ENCODE results near the gene PPP1R3E. TPM values are rescaled to one million over a fixed set of nuclear protein-coding genes. Genes with fewer than 3 reads are reported as not detected.

Gene PPP1R3E
- total and polyA plus RNA-seq, 2 of the 13 experiments (the other 11 are each of a cell fraction or from before 2014, with no cell fraction given): 16.5 to 26.5 TPM

DNA sequence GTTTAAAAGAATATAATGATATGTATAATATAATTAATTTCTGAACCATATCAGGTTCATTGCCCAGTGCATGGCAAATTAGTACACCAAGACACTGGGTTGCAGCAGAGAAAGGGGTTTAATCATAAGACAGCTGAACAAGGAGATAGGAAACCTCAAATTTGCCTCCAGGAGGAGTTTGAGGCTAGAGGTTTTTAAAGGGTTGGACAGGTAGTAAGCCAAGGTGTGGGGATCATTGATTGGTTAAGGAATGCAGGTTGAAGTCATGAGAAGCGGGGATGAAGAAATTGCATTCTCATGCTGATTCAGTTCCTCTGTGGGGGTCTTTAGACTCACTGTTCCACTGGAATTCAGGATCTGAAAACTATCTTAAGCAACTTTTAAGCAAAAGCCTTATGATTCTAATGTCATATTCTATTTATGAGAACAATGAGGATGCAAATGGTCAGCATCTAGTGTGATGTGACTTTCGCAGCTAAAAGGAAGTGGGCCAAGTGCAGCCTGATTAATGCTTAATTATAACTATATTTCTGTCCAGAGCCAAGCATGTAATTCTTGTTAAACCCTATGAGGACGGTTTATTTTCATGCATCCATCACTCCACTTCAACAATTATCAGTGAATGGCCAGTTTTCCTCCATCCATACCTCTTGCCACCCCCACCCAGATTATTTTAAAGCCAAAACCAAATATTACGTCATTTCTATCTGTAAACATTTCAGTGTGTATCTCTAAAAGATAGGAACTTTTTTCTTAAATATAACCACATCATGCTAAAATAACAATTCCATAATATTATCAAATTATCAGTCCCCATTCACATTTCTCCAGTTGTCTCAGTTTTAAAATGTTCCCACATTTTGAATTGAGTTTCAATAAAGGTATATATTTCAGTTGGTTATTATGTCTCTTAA, 50.0 kb downstream of the PPP1R3E start:
- Histone ChIP-seq H3K4me2 (ENCODE audit: low read depth, low read length) (no peak overlapping the region), H3K27me3 (ENCODE audit: control insufficient read depth in 1 of 2, insufficient read depth in 2 of 2, low read length in 2 of 2) (no peaks in the 10 kb centered on the region), H3K36me3 (replicated peaks in 1 of 2; ENCODE audit: control insufficient read depth in 1 of 2, insufficient read depth in 2 of 2, low read length in 2 of 2) (no peaks in the 10 kb centered on the region), H3K9me3 (ENCODE audit: low read length) (no peaks in the 10 kb centered on the region), H3K4me3 (replicated peaks in 1 of 3; ENCODE audit: insufficient read depth in 1 of 3, low read depth in 2 of 3, low read length in 3 of 3) (no peak overlapping the region), H3K4me1 (ENCODE audit: insufficient read depth, low read length) (no peaks in the 10 kb centered on the region), H4K20me1 (ENCODE audit: insufficient read depth, low read length) (no peaks in the 10 kb centered on the region), H3K27ac (ENCODE audit: extremely low read length, insufficient read depth, low read length) (no peak overlapping the region), H2AFZ (ENCODE audit: low read length) (no peak overlapping the region), H3K9ac (ENCODE audit: insufficient read depth, low read depth, low read length) (no peak overlapping the region), H3K79me2 (ENCODE audit: insufficient read depth, low read length) (no peaks in the 10 kb centered on the region)
- POLR2A ChIA-PET: no interaction called here
- intact Hi-C loops (cut with micrococcal nuclease; ENCODE audit: unreplicated experiment): no loop called here
- FAIRE-seq (no peak), DNase-seq (ENCODE audit: low spot score) (no peak), ATAC-seq (no peak)
- WGBS (ENCODE audit: low lambda C conversion rate): 31% methylated on average over 4 of the region's 4 CpGs
- BruUV-seq (replicated peaks): no TSS peak
- in situ Hi-C loops (cut with HindIII; ENCODE audit: extremely low pct_ligation_motif_present, low pct_unique_long_range_greater_than_20kb): no loop called here
- TF ChIP-seq ZMAT3 (CRISPR knock-in tag; conservative IDR thresholded peaks at IDR 0.05): no peak
- TF ChIP-seq CREB1 (IDR thresholded peaks at IDR 0.05): peak; percentile 73
- no peak for TF ChIP-seq CREB1 (CRISPR knock-in tag; IDR thresholded peaks at IDR 0.05)
- no peak for TF ChIP-seq ZNF616 (CRISPR knock-in tag; IDR thresholded peaks at IDR 0.05; ENCODE audit: low read depth)
- TF ChIP-seq ATF7 (IDR thresholded peaks at IDR 0.05): peak; percentile 98
- TF ChIP-seq ATF7 (CRISPR knock-in tag; IDR thresholded peaks at IDR 0.05): no peak
- TF ChIP-seq FOXC1 (CRISPR knock-in tag; IDR thresholded peaks at IDR 0.05; ENCODE audit: borderline replicate concordance): no peak
- CTCF ChIA-PET (ENCODE audit: low intra/inter-chr PET ratio, low total read pairs): no interaction called here

DNA sequence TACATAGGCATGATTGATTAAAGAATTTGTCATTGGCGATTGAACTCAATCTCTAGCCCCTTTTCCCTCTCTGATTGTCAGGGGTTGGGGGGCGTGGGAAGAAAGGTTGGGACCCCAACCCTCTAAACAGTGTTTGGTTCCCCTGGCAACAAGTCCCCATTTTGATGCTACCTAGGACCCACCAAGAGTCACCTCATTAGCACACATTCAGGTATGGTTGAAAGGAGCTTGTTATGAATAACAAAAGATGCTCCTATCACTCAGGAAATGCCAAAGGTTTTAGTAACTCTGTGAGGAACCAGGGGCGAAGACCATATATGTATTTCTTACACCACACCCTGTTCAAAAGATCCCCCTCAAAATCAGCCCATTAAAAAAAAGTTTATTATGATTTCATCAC, 50.7 kb downstream of the PPP1R3E start:
- no peaks in the 10 kb centered on the region for H4K20me1 ChIP-seq (ENCODE audit: insufficient read depth, low read length)
- BruUV-seq (replicated peaks): no TSS peak
- H3K27me3 ChIP-seq (ENCODE audit: control insufficient read depth in 1 of 2, insufficient read depth in 2 of 2, low read length in 2 of 2): no peaks in the 10 kb centered on the region
- in situ Hi-C loops (cut with HindIII; ENCODE audit: extremely low pct_ligation_motif_present, low pct_unique_long_range_greater_than_20kb) (no loop called here), intact Hi-C loops (cut with micrococcal nuclease; ENCODE audit: unreplicated experiment) (no loop called here)
- H3K79me2 ChIP-seq (ENCODE audit: insufficient read depth, low read length): no peaks in the 10 kb centered on the region
- FAIRE-seq: no peak
- no peaks in the 10 kb centered on the region for H3K36me3 ChIP-seq (replicated peaks in 1 of 2; ENCODE audit: control insufficient read depth in 1 of 2, insufficient read depth in 2 of 2, low read length in 2 of 2)
- H3K4me1 ChIP-seq (ENCODE audit: insufficient read depth, low read length): no peaks in the 10 kb centered on the region
- H2AFZ ChIP-seq (ENCODE audit: low read length): no peak overlapping the region
- ChIA-PET CTCF (ENCODE audit: low intra/inter-chr PET ratio, low total read pairs) (no interaction called here), POLR2A (no interaction called here)
- no peak for ATAC-seq
- no peak overlapping the region for H3K9ac ChIP-seq (ENCODE audit: insufficient read depth, low read depth, low read length)
- TF ChIP-seq ZNF180 (CRISPR knock-in tag; IDR thresholded peaks at IDR 0.05; ENCODE audit: borderline replicate concordance, low read depth): no peak
- no peak for TF ChIP-seq RBFOX2 (IDR thresholded peaks at IDR 0.05; ENCODE audit: low read depth, low read length)
- TF ChIP-seq ZNF674 (CRISPR knock-in tag; IDR thresholded peaks at IDR 0.05; ENCODE audit: low read depth): no peak
- TF ChIP-seq SP2 (CRISPR knock-in tag; IDR thresholded peaks at IDR 0.05): no peak
- no peak for TF ChIP-seq ZNF260 (CRISPR knock-in tag; IDR thresholded peaks at IDR 0.05; ENCODE audit: borderline replicate concordance, low read depth)
- TF ChIP-seq, protein P1, sequence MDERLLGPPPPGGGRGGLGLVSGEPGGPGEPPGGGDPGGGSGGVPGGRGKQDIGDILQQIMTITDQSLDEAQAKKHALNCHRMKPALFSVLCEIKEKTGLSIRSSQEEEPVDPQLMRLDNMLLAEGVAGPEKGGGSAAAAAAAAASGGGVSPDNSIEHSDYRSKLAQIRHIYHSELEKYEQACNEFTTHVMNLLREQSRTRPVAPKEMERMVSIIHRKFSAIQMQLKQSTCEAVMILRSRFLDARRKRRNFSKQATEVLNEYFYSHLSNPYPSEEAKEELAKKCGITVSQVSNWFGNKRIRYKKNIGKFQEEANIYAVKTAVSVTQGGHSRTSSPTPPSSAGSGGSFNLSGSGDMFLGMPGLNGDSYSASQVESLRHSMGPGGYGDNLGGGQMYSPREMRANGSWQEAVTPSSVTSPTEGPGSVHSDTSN (CRISPR knock-in tag; IDR thresholded peaks at IDR 0.05): no peak
- H3K4me2 ChIP-seq (ENCODE audit: low read depth, low read length): no peak overlapping the region
- no peak for DNase-seq (ENCODE audit: low spot score)
- H3K4me3 ChIP-seq (replicated peaks in 1 of 3; ENCODE audit: insufficient read depth in 1 of 3, low read depth in 2 of 3, low read length in 3 of 3): no peak overlapping the region
- 24% methylated on average over 3 of the region's 3 CpGs for WGBS (ENCODE audit: low lambda C conversion rate)
- no peak overlapping the region for H3K27ac ChIP-seq (ENCODE audit: extremely low read length, insufficient read depth, low read length)
- H3K9me3 ChIP-seq (ENCODE audit: low read length): no peaks in the 10 kb centered on the region
